ENCODE measurements around the gene BBOX1.
"Not testable (repeated sequence)": the region's sequence is repeated elsewhere in the genome, so short reads cannot be mapped to it uniquely, and the experiment has no call there.

The BBOX1 gene

DNA sequence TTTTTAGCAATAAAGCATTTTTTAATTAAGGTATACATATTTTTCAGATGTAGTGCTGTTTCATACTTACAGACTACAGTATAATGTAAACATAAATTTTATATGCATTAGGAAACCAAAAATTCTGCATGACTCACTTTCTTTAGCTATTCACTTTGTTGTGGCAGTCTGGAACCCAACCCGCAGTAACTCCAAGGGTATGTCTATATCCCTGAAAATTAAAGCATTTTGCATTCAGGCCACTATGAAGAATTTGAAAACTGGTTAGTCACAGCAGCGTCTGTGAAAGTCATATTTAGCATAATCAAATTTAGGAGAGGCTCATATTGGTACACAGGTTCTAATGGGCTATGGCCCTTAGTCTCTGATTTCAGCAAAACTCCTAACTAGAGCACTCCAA is 46.8 kb downstream of the BBOX1 start:
- TF ChIP-seq, protein P1, sequence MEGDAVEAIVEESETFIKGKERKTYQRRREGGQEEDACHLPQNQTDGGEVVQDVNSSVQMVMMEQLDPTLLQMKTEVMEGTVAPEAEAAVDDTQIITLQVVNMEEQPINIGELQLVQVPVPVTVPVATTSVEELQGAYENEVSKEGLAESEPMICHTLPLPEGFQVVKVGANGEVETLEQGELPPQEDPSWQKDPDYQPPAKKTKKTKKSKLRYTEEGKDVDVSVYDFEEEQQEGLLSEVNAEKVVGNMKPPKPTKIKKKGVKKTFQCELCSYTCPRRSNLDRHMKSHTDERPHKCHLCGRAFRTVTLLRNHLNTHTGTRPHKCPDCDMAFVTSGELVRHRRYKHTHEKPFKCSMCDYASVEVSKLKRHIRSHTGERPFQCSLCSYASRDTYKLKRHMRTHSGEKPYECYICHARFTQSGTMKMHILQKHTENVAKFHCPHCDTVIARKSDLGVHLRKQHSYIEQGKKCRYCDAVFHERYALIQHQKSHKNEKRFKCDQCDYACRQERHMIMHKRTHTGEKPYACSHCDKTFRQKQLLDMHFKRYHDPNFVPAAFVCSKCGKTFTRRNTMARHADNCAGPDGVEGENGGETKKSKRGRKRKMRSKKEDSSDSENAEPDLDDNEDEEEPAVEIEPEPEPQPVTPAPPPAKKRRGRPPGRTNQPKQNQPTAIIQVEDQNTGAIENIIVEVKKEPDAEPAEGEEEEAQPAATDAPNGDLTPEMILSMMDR (IDR thresholded peaks at IDR 0.05; ENCODE audit: control insufficient read depth, insufficient read depth, low read depth, low read length, missing control alignments): no peak
- H3K4me3 ChIP-seq (ENCODE audit: control insufficient read depth, low read depth, low read length): no peak overlapping the region
- no peak for DNase-seq (ENCODE audit: low read depth)

DNA sequence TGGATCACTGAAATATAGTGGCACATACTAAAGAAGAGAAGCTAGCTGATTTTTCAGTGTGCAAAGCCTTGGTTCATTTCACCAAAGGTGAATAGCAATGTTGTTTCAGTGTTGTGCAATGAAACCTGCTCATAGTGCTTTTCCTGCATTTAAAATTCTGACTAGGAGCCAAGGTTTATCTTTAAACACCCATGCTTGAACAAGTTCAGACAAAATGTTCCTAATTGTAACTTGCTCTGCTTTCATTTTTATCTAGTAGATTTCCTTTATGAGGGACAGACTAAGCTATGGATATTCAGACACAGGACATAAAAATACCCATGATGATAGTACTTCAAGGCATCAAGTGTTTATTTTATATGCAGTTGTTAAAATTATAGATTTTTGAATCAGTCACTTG is 47.7 kb downstream of the BBOX1 start:
- DNase-seq (ENCODE audit: low read depth): no peak
- no peak overlapping the region for H3K4me3 ChIP-seq (ENCODE audit: control insufficient read depth, low read depth, low read length)
- TF ChIP-seq, protein P1 (IDR thresholded peaks at IDR 0.05; ENCODE audit: control insufficient read depth, insufficient read depth, low read depth, low read length, missing control alignments): no peak

DNA sequence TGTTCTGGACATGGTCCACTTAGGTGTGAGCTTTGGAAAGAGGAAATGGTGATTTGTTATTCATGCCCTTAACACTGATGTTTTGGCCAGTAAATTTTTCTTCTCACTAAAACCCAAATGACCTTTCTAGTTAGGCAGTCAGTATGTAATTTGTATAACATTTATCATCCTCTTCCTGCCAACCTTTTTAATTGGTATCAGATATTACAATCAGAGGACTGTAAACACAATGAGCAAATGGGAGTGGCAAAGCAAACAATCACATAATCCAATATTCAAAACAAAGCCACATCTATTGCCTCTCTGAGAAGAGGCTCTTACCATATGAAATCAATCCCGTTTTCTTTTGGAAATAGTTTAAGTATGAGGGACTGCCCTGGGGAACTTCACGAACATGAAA is 49.1 kb downstream of the BBOX1 start:
- H3K4me3 ChIP-seq (ENCODE audit: control insufficient read depth, low read depth, low read length): no peak overlapping the region
- no peak for DNase-seq (ENCODE audit: low read depth)
- TF ChIP-seq, protein P1 (IDR thresholded peaks at IDR 0.05; ENCODE audit: control insufficient read depth, insufficient read depth, low read depth, low read length, missing control alignments): no peak

DNA sequence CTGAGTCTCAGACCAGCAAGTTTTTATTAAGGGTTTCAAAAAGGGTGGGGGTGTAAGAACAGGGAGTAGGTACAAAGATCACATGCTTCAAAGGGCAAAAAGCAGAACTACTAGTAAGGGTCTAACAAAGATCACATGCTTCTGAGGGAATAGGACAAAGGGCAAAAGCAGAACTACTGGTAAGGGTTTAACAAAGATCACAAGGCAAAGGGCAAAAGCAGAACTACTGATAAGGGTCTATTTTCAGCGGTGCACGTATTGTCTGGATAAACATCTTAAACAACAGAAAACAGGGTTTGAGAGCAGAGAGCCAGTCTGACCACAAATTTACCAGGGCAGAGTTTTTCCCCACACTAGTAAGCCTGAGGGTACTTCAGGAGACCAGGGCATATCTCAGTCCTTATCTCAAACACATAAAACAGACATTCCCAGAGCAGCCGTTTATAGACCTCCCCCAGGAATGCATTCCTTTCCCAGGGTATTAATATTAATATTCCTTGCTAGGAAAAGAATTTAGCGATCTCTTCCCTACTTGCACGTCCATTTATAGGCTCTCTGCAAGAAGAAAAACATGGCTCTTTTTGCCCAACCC is 49.8 kb downstream of the BBOX1 start:
- not testable (repeated sequence) for H3K4me3 ChIP-seq (ENCODE audit: control insufficient read depth, low read depth, low read length); DNase-seq (ENCODE audit: low read depth)

DNA sequence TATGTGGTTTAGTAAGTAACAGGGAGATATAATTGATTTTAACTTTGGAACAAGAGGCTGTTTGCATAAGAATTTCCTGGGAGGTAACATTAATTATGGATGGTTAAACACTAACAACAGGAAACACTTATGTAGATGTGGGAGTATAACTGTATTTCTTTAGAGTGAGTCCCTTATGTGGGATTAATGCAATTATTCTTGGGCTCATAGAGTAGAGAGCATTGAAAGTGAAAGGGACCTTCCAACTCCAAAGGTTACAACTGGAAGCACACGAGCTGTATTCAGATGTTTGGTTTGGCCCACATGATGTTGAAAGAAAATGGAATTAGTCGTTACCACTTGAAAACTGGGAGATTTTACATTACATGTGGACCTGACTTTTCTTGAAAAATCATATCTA is 53.5 kb downstream of the BBOX1 start:
- no peak overlapping the region for H3K4me3 ChIP-seq (ENCODE audit: control insufficient read depth, low read depth, low read length)
- no peak for DNase-seq (ENCODE audit: low read depth)
- TF ChIP-seq, protein P1 (IDR thresholded peaks at IDR 0.05; ENCODE audit: control insufficient read depth, insufficient read depth, low read depth, low read length, missing control alignments): no peak

DNA sequence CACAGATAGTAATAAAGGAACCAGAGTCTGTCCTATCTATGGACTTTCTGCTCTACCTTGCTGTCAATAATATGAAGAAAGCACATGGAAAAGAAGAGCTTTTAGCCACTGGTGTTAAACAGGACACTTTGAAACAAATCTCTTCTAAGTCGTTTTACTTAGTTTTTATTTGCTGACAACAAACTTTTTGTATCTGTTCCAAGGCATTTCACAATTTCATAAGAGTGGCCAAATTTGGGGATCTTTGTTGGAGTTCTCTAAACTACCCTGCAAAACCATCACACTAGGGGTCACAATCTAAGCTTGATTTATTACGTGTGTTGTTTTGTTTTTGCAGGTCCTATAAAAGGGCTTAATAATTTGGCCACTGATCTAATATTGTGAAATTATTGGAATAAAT is 54.4 kb downstream of the BBOX1 start:
- TF ChIP-seq, protein P1 (IDR thresholded peaks at IDR 0.05; ENCODE audit: control insufficient read depth, insufficient read depth, low read depth, low read length, missing control alignments): no peak
- DNase-seq (ENCODE audit: low read depth): no peak

DNA sequence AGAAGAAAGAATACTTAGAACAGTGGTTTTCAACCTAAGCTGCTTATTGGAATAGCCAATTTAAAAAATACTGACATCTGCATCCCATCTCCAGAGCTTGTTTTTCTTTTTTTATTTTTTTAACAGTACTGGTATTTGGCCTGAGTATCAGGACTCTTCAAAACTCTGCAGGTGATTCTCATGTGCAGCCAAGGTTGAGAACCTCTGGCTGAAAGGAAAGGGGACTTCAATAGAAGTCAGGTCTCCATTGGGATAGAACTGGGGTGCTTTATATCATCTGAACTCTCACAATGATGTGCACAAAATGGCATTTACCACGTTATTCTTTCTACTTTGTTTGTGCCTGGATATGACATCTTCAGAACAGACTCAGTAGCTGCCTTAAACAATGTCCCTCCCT is 55.3 kb downstream of the BBOX1 start:
- TF ChIP-seq, protein P1 (IDR thresholded peaks at IDR 0.05; ENCODE audit: control insufficient read depth, insufficient read depth, low read depth, low read length, missing control alignments): no peak
- no peak overlapping the region for H3K4me3 ChIP-seq (ENCODE audit: control insufficient read depth, low read depth, low read length)
- no peak for DNase-seq (ENCODE audit: low read depth)

More for the DNA sequence above, 54.4 kb downstream of the BBOX1 start:
- no peak overlapping the region for H3K4me3 ChIP-seq (ENCODE audit: control insufficient read depth, low read depth, low read length)
